ENCODE results near the gene SMAD3. TPM values are rescaled to one million over a fixed set of nuclear protein-coding genes. Genes with fewer than 3 reads are reported as not detected.
A peak's percentile ranks its signal among the peaks of the same experiment; 100 is the strongest.

SMAD3 gene
- total RNA-seq, 1 donor = 67.8 TPM

DNA sequence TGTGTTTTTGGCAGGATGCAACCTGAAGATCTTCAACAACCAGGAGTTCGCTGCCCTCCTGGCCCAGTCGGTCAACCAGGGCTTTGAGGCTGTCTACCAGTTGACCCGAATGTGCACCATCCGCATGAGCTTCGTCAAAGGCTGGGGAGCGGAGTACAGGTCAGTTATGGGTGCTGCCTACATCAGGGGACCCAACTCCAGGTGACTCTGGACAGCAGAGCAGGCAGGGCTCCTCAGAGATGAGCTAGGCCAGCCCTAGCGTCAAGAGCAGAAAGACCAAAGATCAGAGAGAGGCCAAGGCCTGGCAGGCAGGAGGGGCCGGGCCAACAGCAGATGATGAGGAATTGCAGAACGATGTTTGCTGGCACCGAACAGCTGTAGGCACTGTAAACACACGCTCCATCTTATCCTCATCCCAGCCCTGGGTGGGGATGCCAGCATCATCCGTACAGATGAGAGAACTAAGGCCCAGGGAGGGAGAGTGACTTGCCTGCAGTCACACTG, 122.0 kb downstream of the SMAD3 start:
- DNase-seq (ENCODE audit: low read depth) = no peak
- H3K4me3 ChIP-seq (ENCODE audit: low read depth, low read length) = no peak overlapping the region
- TF ChIP-seq, protein P1, sequence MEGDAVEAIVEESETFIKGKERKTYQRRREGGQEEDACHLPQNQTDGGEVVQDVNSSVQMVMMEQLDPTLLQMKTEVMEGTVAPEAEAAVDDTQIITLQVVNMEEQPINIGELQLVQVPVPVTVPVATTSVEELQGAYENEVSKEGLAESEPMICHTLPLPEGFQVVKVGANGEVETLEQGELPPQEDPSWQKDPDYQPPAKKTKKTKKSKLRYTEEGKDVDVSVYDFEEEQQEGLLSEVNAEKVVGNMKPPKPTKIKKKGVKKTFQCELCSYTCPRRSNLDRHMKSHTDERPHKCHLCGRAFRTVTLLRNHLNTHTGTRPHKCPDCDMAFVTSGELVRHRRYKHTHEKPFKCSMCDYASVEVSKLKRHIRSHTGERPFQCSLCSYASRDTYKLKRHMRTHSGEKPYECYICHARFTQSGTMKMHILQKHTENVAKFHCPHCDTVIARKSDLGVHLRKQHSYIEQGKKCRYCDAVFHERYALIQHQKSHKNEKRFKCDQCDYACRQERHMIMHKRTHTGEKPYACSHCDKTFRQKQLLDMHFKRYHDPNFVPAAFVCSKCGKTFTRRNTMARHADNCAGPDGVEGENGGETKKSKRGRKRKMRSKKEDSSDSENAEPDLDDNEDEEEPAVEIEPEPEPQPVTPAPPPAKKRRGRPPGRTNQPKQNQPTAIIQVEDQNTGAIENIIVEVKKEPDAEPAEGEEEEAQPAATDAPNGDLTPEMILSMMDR (IDR thresholded peaks at IDR 0.05; ENCODE audit: insufficient read depth, low read depth, low read length) = no peak

DNA sequence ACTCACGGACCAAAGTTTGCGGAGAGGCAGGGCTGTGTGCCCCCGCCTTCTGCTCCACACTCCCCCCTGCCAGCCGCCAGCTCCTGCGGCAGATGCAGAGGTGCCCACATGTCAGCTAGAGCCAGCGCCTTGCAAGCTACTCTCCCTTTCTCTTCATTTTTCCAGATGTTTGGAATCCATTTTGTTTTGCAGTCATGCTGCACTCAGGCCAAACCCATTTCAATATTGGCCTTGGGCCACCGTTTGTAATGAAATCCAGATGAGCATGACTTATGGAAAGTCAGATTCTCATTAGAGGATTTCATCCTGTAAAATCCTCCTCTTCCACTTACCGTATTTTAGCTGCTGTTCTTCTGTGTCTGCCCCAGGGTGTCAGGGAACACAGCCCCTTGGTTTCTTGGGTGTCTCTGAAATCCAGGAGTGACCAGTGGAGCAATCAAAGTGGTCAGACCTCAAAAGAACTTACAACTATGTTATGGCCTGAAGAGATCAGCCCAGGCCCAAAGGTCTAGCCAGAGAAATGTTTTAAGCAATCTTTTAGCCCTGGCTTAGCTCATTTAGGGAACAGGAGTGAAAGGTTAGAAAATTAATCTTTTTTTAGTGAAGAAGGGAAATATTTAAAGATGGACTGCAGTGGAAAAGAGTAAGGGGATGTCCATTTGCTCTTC, 123.3 kb downstream of the SMAD3 start:
- TF ChIP-seq, protein P1 (IDR thresholded peaks at IDR 0.05; ENCODE audit: insufficient read depth, low read depth, low read length) = no peak
- peak; percentile 90 for DNase-seq (ENCODE audit: low read depth)
- H3K4me3 ChIP-seq (ENCODE audit: low read depth, low read length) = no peak overlapping the region

DNA sequence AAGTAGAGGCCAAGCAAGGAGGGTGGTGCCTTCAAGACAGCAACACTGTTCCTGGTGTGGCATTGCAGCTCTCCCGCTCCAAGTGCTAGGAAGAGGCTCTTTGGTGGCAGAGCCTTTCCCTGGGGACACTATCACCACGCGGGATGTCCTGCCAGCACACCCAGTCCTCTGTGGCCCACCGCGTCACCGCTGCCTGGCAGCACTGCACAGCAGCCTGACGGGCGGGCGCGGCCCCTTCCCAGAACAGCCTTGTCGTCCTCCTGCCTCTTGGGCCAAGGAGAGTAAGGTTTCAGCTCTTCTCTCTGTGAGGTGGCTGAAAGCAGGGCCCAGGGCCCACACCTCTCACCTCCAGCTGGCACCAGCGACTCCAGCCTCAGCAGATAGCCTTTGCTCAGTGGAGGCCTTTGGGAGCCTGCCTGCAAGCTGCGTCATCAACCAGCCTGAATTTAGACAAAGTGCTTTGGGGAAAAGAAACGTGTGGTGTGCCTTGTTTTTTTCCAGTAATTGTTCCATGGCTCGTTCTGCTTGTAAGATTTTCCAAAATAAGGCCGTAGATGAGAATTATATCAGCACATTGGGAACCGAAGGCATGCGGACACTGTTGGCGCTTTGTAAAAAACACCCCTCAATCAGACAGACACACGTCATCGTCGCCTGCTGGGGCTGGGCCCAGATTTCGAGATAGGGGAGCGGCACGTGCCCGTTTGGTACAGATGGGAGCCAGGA, 124.1 kb downstream of the SMAD3 start:
- H3K4me3 ChIP-seq (ENCODE audit: low read depth, low read length) = no peak overlapping the region
- no peak for DNase-seq (ENCODE audit: low read depth)
- TF ChIP-seq, protein P1 (IDR thresholded peaks at IDR 0.05; ENCODE audit: insufficient read depth, low read depth, low read length) = no peak

DNA sequence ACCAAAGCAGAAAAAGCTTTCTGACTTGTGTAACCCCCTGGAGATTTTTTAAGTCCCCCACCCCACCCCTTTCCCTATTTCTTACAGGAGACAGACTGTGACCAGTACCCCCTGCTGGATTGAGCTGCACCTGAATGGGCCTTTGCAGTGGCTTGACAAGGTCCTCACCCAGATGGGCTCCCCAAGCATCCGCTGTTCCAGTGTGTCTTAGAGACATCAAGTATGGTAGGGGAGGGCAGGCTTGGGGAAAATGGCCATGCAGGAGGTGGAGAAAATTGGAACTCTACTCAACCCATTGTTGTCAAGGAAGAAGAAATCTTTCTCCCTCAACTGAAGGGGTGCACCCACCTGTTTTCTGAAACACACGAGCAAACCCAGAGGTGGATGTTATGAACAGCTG, 124.9 kb downstream of the SMAD3 start:
- DNase-seq (ENCODE audit: low read depth) = no peak
- TF ChIP-seq, protein P1 (IDR thresholded peaks at IDR 0.05; ENCODE audit: insufficient read depth, low read depth, low read length) = no peak
- H3K4me3 ChIP-seq (ENCODE audit: low read depth, low read length) = no peak overlapping the region

DNA sequence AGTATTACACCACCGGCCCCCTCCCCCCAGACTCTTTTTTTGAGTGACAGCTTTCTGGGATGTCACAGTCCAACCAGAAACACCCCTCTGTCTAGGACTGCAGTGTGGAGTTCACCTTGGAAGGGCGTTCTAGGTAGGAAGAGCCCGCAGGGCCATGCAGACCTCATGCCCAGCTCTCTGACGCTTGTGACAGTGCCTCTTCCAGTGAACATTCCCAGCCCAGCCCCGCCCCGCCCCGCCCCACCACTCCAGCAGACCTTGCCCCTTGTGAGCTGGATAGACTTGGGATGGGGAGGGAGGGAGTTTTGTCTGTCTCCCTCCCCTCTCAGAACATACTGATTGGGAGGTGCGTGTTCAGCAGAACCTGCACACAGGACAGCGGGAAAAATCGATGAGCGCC, 125.4 kb downstream of the SMAD3 start:
- no peak for DNase-seq (ENCODE audit: low read depth)
- TF ChIP-seq, protein P1 (IDR thresholded peaks at IDR 0.05; ENCODE audit: insufficient read depth, low read depth, low read length) = no peak

DNA sequence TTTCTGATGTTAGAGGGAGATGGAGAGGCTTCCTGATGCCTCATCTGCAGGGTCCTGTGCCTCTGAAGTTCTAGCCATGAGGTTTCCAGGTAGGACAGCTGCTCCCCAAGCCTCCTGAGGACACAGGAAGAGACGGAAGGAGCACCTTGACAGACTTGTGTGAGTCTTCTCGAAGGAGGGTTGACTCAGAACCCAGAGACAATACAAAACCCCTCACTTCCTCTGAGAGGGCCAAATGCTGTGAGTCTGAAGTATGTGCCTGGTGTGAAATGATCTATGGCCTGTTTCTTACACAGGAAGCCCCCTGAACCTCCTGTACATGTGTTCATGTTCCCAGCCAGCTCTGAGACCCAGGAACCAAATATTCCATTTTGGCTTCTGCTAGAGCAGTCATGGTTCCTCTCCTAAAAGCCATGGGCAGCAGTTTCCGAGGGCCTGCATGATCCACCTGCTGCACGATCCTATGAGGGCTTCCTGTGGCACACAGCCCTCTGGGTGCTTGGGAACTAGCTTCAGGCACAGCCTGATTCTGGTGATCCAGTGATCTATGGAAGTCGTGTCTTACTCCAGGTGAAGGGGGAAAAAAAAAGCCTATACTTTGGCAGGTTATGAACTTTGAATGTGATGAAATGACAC, 126.9 kb downstream of the SMAD3 start:
- no peak for DNase-seq (ENCODE audit: low read depth)
- H3K4me3 ChIP-seq (ENCODE audit: low read depth, low read length) = no peak overlapping the region
- TF ChIP-seq, protein P1 (IDR thresholded peaks at IDR 0.05; ENCODE audit: insufficient read depth, low read depth, low read length) = no peak

More for the DNA sequence above, 125.4 kb downstream of the SMAD3 start:
- no peak overlapping the region for H3K4me3 ChIP-seq (ENCODE audit: low read depth, low read length)
